Activated naive CD8-positive, alpha-beta T cell (primary cell): ENCODE data around the gene GARNL3.

ENCODE experiments used
- H3K27ac Mint-ChIP-seq: one replicate; pipeline ENCODE4 v1.8.0; 2021; ENCODE audit warnings: mixed read lengths
- H3K27me3 Mint-ChIP-seq: one replicate; pipeline ENCODE4 v1.8.0; 2021; ENCODE audit warnings: mixed read lengths
- H3K36me3 Mint-ChIP-seq: one replicate; pipeline ENCODE4 v1.8.0; 2021; ENCODE audit warnings: mixed read lengths
- H3K4me1 Mint-ChIP-seq: one replicate; pipeline ENCODE4 v1.8.0; 2021; ENCODE audit warnings: low read depth, mixed read lengths
- H3K4me3 Mint-ChIP-seq: one replicate; pipeline ENCODE4 v1.8.0; 2021; ENCODE audit warnings: mild to moderate bottlenecking, mixed read lengths
- H3K9me3 Mint-ChIP-seq: one replicate; pipeline ENCODE4 v1.8.0; 2021; ENCODE audit warnings: low read depth, mixed read lengths

Gene GARNL3

GRCh38 chr9:127305206-127305837 lies 40.7 kb downstream of the GARNL3 start:
- H3K27ac Mint-ChIP-seq: no peak overlapping the region
- no peaks in the 10 kb centered on the region for H3K9me3 Mint-ChIP-seq
- no peaks in the 10 kb centered on the region for H3K4me1 Mint-ChIP-seq
- H3K27me3 Mint-ChIP-seq: peaks cover 11% of the 10 kb centered on the region
- no peak overlapping the region for H3K4me3 Mint-ChIP-seq
- H3K36me3 Mint-ChIP-seq: peaks cover 2% of the 10 kb centered on the region

GRCh38 chr9:127305838-127306226 lies 41.3 kb downstream of the GARNL3 start:
- Mint-ChIP-seq H3K4me1 (no peaks in the 10 kb centered on the region), H3K27me3 (peaks cover 11% of the 10 kb centered on the region), H3K27ac (no peak overlapping the region)

GRCh38 chr9:127307802-127308201 lies 43.2 kb downstream of the GARNL3 start:
- peaks cover 11% of the 10 kb centered on the region for H3K27me3 Mint-ChIP-seq
- H3K9me3 Mint-ChIP-seq: no peaks in the 10 kb centered on the region

More at GRCh38 chr9:127305838-127306226, 41.3 kb downstream of the GARNL3 start:
- Mint-ChIP-seq H3K36me3 (peaks cover 2% of the 10 kb centered on the region), H3K4me3 (no peak overlapping the region), H3K9me3 (no peaks in the 10 kb centered on the region)

GRCh38 chr9:127308652-127309434 lies 44.3 kb downstream of the GARNL3 start:
- no peak overlapping the region for H3K4me3 Mint-ChIP-seq
- H3K36me3 Mint-ChIP-seq: peaks cover 2% of the 10 kb centered on the region

More at GRCh38 chr9:127307802-127308201, 43.2 kb downstream of the GARNL3 start:
- Mint-ChIP-seq H3K27ac (no peak overlapping the region), H3K4me3 (no peak overlapping the region), H3K36me3 (peaks cover 2% of the 10 kb centered on the region), H3K4me1 (no peaks in the 10 kb centered on the region)

GRCh38 chr9:127309715-127310114 lies 45.1 kb downstream of the GARNL3 start:
- Mint-ChIP-seq H3K4me1 (no peaks in the 10 kb centered on the region), H3K27me3 (peaks cover 11% of the 10 kb centered on the region), H3K27ac (no peak overlapping the region)

More at GRCh38 chr9:127308652-127309434, 44.3 kb downstream of the GARNL3 start:
- Mint-ChIP-seq H3K9me3 (no peaks in the 10 kb centered on the region), H3K4me1 (no peaks in the 10 kb centered on the region), H3K27me3 (peaks cover 11% of the 10 kb centered on the region), H3K27ac (no peak overlapping the region)

GRCh38 chr9:127311239-127311741 lies 46.7 kb downstream of the GARNL3 start:
- Mint-ChIP-seq H3K9me3 (no peaks in the 10 kb centered on the region), H3K27me3 (peaks cover 8% of the 10 kb centered on the region), H3K4me3 (no peak overlapping the region), H3K4me1 (no peaks in the 10 kb centered on the region), H3K36me3 (peaks cover 8% of the 10 kb centered on the region), H3K27ac (no peak overlapping the region)

More at GRCh38 chr9:127309715-127310114, 45.1 kb downstream of the GARNL3 start:
- Mint-ChIP-seq H3K9me3 (no peaks in the 10 kb centered on the region), H3K4me3 (no peak overlapping the region), H3K36me3 (peaks cover 7% of the 10 kb centered on the region)

GRCh38 chr9:127313042-127313560 lies 48.5 kb downstream of the GARNL3 start:
- H3K36me3 Mint-ChIP-seq: peaks cover 6% of the 10 kb centered on the region
- no peaks in the 10 kb centered on the region for H3K4me1 Mint-ChIP-seq
- no peak overlapping the region for H3K27ac Mint-ChIP-seq
- no peak overlapping the region for H3K4me3 Mint-ChIP-seq
- H3K9me3 Mint-ChIP-seq: no peaks in the 10 kb centered on the region
- peaks cover 9% of the 10 kb centered on the region for H3K27me3 Mint-ChIP-seq

- Mint-ChIP-seq H3K27ac (no peak overlapping the region), H3K9me3 (no peaks in the 10 kb centered on the region)
Observed at GRCh38 chr9:127314911-127315310, 50.3 kb downstream of the GARNL3 start.

GRCh38 chr9:127316586-127317323 lies 52.2 kb downstream of the GARNL3 start:
- Mint-ChIP-seq H3K9me3 (no peaks in the 10 kb centered on the region), H3K4me1 (no peaks in the 10 kb centered on the region), H3K27ac (no peak overlapping the region), H3K36me3 (peaks cover 9% of the 10 kb centered on the region), H3K27me3 (peaks cover 5% of the 10 kb centered on the region), H3K4me3 (no peak overlapping the region)

More at GRCh38 chr9:127314911-127315310, 50.3 kb downstream of the GARNL3 start:
- Mint-ChIP-seq H3K4me3 (no peak overlapping the region), H3K4me1 (no peaks in the 10 kb centered on the region), H3K27me3 (peaks cover 2% of the 10 kb centered on the region), H3K36me3 (peaks cover 6% of the 10 kb centered on the region)

- no peak overlapping the region for H3K27ac Mint-ChIP-seq
- H3K9me3 Mint-ChIP-seq: no peaks in the 10 kb centered on the region
- no peaks in the 10 kb centered on the region for H3K4me1 Mint-ChIP-seq
- peaks cover 9% of the 10 kb centered on the region for H3K36me3 Mint-ChIP-seq
- H3K27me3 Mint-ChIP-seq: peaks cover 5% of the 10 kb centered on the region
- H3K4me3 Mint-ChIP-seq: no peak overlapping the region
Observed at GRCh38 chr9:127318651-127319167, 54.1 kb downstream of the GARNL3 start.

GRCh38 chr9:127319366-127320114 lies 55.0 kb downstream of the GARNL3 start:
- peaks cover 6% of the 10 kb centered on the region for H3K36me3 Mint-ChIP-seq
- H3K4me1 Mint-ChIP-seq: no peaks in the 10 kb centered on the region
- H3K27me3 Mint-ChIP-seq: peaks cover 6% of the 10 kb centered on the region
- H3K9me3 Mint-ChIP-seq: no peaks in the 10 kb centered on the region
- no peak overlapping the region for H3K27ac Mint-ChIP-seq
- no peak overlapping the region for H3K4me3 Mint-ChIP-seq

GRCh38 chr9:127320115-127320378 lies 55.5 kb downstream of the GARNL3 start:
- H3K27ac Mint-ChIP-seq: no peak overlapping the region
- no peak overlapping the region for H3K4me3 Mint-ChIP-seq
- no peaks in the 10 kb centered on the region for H3K9me3 Mint-ChIP-seq
- peaks cover 7% of the 10 kb centered on the region for H3K27me3 Mint-ChIP-seq
- H3K4me1 Mint-ChIP-seq: no peaks in the 10 kb centered on the region
- H3K36me3 Mint-ChIP-seq: peaks cover 3% of the 10 kb centered on the region

- H3K36me3 Mint-ChIP-seq: peaks cover 8% of the 10 kb centered on the region
- H3K27me3 Mint-ChIP-seq: peaks cover 13% of the 10 kb centered on the region
- H3K4me3 Mint-ChIP-seq: no peak overlapping the region
- H3K9me3 Mint-ChIP-seq: no peaks in the 10 kb centered on the region
- no peaks in the 10 kb centered on the region for H3K4me1 Mint-ChIP-seq
- H3K27ac Mint-ChIP-seq: no peak overlapping the region
Observed at GRCh38 chr9:127323393-127323792, 58.8 kb downstream of the GARNL3 start.

GRCh38 chr9:127330501-127330900 lies 65.9 kb downstream of the GARNL3 start:
- H3K27ac Mint-ChIP-seq: no peak overlapping the region
- H3K4me1 Mint-ChIP-seq: no peaks in the 10 kb centered on the region

More at GRCh38 chr9:127330501-127330900, 65.9 kb downstream of the GARNL3 start:
- peaks cover 8% of the 10 kb centered on the region for H3K27me3 Mint-ChIP-seq
- H3K4me3 Mint-ChIP-seq: no peak overlapping the region
- H3K9me3 Mint-ChIP-seq: no peaks in the 10 kb centered on the region
- peaks cover 9% of the 10 kb centered on the region for H3K36me3 Mint-ChIP-seq
